NT2/D1 (cell line): ENCODE results near the gene FAM124A.

Experiments
- DNase-seq: peaks from one replicate; pipeline ENCODE4 v3.0.0-alpha.2; 2011; ENCODE audit warnings: low read depth, low spot score
- H3K27me3 ChIP-seq: 2 replicates; pipeline ENCODE4 v1.6.0; 2011; ENCODE audit warnings: mild to moderate bottlenecking; ENCODE audit not compliant: insufficient read length, insufficient read depth
- H3K36me3 ChIP-seq: 2 replicates; pipeline ENCODE4 v1.6.1; 2011; ENCODE audit warnings: mild to moderate bottlenecking, low read length, mixed read lengths; ENCODE audit not compliant: insufficient read depth, insufficient read length
- H3K4me1 ChIP-seq: 2 replicates; pipeline ENCODE4 v1.5.1; 2011; ENCODE audit not compliant: insufficient read depth, insufficient read length
- H3K4me3 ChIP-seq: 2 replicates; pipeline ENCODE4 v1.5.1; 2011; ENCODE audit warnings: low read depth; ENCODE audit not compliant: insufficient read length
- H3K9ac ChIP-seq: 2 replicates; pipeline ENCODE4 v1.6.0; 2011; ENCODE audit warnings: low read depth; ENCODE audit not compliant: insufficient read length
- H3K9me3 ChIP-seq: 2 replicates; pipeline ENCODE4 v1.5.1; 2011; ENCODE audit warnings: mild to moderate bottlenecking, low read length; ENCODE audit not compliant: insufficient read depth
- SUZ12 ChIP-seq: IDR thresholded peaks from 2 replicates; pipeline ENCODE4 v1.6.1; 2011; ENCODE audit not compliant: insufficient read length, insufficient read depth; ENCODE audit errors: extremely low read depth
- YY1 ChIP-seq: IDR thresholded peaks from 2 replicates; pipeline ENCODE4 v1.6.1; 2011; ENCODE audit not compliant: insufficient read length, insufficient read depth
- ZNF274 ChIP-seq: IDR thresholded peaks from 2 replicates; pipeline ENCODE4 v1.6.1; 2011; ENCODE audit warnings: mild to moderate bottlenecking, low read depth, low read length

The FAM124A gene

GRCh38 chr13:51220706-51221105 is 1.5 kb upstream of the FAM124A start:
- Histone ChIP-seq H3K4me1 (no peaks in the 10 kb centered on the region), H3K9me3 (no peaks in the 10 kb centered on the region), H3K9ac (no peak overlapping the region), H3K4me3 (no peak overlapping the region), H3K27me3 (peaks cover 11% of the 10 kb centered on the region), H3K36me3 (no peaks in the 10 kb centered on the region)
- DNase-seq, result no peak
- TF ChIP-seq YY1 (no peak), ZNF274 (no peak), SUZ12 (no peak)

DNA sequence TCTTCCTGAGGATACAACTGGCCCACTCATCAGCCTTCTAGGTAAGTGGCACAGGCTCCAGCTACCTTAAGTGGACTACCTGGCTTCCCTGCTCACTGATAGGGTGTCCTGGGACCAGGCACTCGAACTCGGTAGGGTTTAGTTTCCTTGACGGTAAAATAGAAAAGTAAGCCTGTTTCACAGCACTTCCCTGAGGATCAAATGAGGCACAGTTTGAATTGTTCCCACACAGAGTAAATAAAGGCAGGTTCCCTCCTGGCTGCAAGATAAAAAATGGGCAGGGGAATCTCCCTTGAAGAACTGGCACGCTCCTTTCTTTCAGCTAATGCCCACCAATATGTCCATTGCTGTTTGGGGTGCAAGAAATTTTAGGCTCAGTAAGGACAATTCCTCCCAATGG is 1.1 kb upstream of the FAM124A start:
- H3K4me3 ChIP-seq, result no peak overlapping the region
- no peaks in the 10 kb centered on the region for H3K9me3 ChIP-seq
- peaks cover 11% of the 10 kb centered on the region for H3K27me3 ChIP-seq
- no peaks in the 10 kb centered on the region for H3K36me3 ChIP-seq
- TF ChIP-seq YY1 (no peak), ZNF274 (no peak), SUZ12 (no peak)
- DNase-seq, result no peak
- no peaks in the 10 kb centered on the region for H3K4me1 ChIP-seq
- no peak overlapping the region for H3K9ac ChIP-seq

DNA sequence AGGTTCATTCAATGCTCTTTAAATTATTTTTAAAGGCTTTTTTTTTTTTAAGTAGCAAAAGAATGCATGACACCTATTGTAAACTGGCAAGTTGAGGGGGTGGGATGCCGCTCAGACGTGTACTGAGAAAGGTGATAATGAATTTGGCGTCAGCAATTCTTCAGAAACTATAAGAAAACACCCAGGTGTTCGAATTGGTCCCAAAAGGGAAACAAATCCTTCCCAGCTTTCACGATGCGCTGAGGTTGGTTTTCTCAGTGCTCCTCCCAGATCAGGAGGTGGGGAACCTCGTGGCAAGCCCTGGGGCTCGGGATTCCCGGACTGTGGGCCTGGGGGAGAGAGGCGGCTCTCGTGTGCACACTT is 543 bp upstream of the FAM124A start:
- Histone ChIP-seq H3K9ac (peak overlapping the region; percentile 77), H3K4me1 (no peaks in the 10 kb centered on the region), H3K27me3 (peaks cover 11% of the 10 kb centered on the region), H3K9me3 (no peaks in the 10 kb centered on the region), H3K36me3 (no peaks in the 10 kb centered on the region), H3K4me3 (peak overlapping the region; percentile 60)
- TF ChIP-seq ZNF274 (no peak), YY1 (no peak), SUZ12 (no peak)
- no peak for DNase-seq

DNA sequence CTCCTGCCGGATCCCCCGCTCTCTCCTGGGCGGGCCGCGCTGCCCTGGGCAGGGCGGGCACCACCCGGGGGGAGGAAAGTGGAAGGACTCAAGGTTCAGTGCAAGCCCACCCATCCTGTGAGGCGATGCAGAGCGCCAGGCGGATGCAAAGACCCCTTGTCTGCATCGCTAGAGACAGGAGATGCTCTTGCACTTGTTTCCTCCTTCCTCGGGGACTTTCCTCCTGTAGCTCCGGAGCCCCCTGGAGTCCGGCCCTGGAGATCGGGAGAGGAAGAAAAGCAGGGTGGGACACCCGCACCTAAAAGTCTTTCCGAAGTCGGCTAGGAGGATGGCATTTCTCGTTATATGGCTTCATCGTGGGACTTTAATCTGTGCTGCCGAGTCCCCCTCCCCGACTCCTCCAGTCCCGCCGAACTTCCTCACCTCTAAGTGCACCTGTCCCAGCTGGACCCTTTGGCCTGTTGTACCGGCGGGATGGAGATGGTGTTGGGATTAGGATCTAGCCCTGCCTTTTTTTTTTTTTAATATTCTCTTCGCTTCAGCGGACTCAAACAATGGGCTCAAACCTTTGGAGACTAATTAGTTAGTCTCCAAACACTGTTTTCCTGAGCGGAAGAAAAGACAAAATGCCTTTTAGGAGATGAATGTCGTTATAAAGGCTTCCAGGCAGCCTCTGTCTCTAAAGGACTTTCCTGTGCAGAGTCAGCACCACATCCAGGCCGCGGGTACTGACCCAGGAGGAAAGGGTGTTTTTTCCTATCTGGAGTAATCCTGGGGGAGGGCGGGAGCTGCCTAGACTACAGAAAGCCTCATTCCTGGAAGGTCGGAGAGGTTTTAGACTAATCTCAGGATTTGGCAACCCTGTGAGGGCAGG is 725 bp downstream of the FAM124A start:
- Histone ChIP-seq H3K4me1 (no peaks in the 10 kb centered on the region), H3K9ac (peak overlapping the region; percentile 21), H3K9me3 (no peaks in the 10 kb centered on the region), H3K27me3 (peaks cover 11% of the 10 kb centered on the region), H3K4me3 (peak overlapping the region; percentile 51), H3K36me3 (no peaks in the 10 kb centered on the region)
- no peak for DNase-seq
- TF ChIP-seq SUZ12 (no peak), ZNF274 (no peak), YY1 (no peak)

- H3K36me3 ChIP-seq, result no peaks in the 10 kb centered on the region
- H3K9me3 ChIP-seq, result no peaks in the 10 kb centered on the region
- peak overlapping the region; percentile 51 for H3K4me3 ChIP-seq
- no peak for DNase-seq
- no peak for TF ChIP-seq YY1
- TF ChIP-seq SUZ12, result no peak
- no peak for TF ChIP-seq ZNF274
- H3K4me1 ChIP-seq, result no peaks in the 10 kb centered on the region
- H3K9ac ChIP-seq, result no peak overlapping the region
- peaks cover 11% of the 10 kb centered on the region for H3K27me3 ChIP-seq
Measured at GRCh38 chr13:51223560-51224270, 1.5 kb downstream of the FAM124A start.

GRCh38 chr13:51225029-51225428 is 2.8 kb downstream of the FAM124A start:
- Histone ChIP-seq H3K27me3 (peaks cover 11% of the 10 kb centered on the region), H3K36me3 (no peaks in the 10 kb centered on the region), H3K4me3 (no peak overlapping the region), H3K4me1 (no peaks in the 10 kb centered on the region), H3K9ac (no peak overlapping the region), H3K9me3 (no peaks in the 10 kb centered on the region)
- TF ChIP-seq ZNF274 (no peak), SUZ12 (no peak), YY1 (no peak)
- DNase-seq, result no peak

DNA sequence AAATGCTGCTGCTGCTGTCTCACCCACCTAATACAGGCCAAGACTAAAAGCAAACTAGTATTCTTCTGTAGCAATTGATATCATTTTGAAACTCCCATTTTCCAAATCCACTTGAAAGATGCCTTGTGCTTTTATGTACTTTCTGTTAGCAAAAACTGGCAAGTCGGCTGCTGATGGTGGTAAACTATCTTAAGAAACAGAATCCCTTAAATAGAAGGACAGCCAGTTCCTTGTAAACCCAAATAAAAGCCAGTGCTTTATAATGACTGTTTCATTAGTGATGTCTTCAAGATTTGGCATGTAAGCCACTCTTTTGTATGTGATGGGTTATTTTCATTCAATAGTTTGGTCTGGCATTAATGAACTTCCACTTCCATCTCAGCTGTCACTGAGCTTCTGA is 5.2 kb downstream of the FAM124A start:
- no peak for TF ChIP-seq YY1
- no peak for TF ChIP-seq ZNF274
- no peak for TF ChIP-seq SUZ12
- no peaks in the 10 kb centered on the region for H3K36me3 ChIP-seq
- no peak overlapping the region for H3K9ac ChIP-seq
- no peaks in the 10 kb centered on the region for H3K27me3 ChIP-seq
- H3K9me3 ChIP-seq, result no peaks in the 10 kb centered on the region
- no peak overlapping the region for H3K4me3 ChIP-seq
- DNase-seq, result no peak
- no peaks in the 10 kb centered on the region for H3K4me1 ChIP-seq
